GM12873 (cell line): ENCODE measurements around the gene SLC4A4.

Experiments
- CTCF ChIP-seq: IDR thresholded peaks from 2 replicates; pipeline ENCODE4 v1.5.1; 2012; ENCODE audit warnings: low read depth, mild to moderate bottlenecking, moderate library complexity, low read length, control low read depth; ENCODE audit not compliant: insufficient read depth; ENCODE audit errors: missing control alignments

SLC4A4 gene

GRCh38 chr4:71466775-71467174 lies 128.0 kb downstream of the SLC4A4 start:
- TF ChIP-seq CTCF: no peak

GRCh38 chr4:71468116-71468710 lies 129.4 kb downstream of the SLC4A4 start:
- TF ChIP-seq CTCF: no peak

GRCh38 chr4:71469541-71469940 lies 130.7 kb downstream of the SLC4A4 start:
- no peak for TF ChIP-seq CTCF

- no peak for TF ChIP-seq CTCF
These were observed 131.7 kb downstream of the SLC4A4 start for GRCh38 chr4:71470524-71470923.

GRCh38 chr4:71472946-71473345 lies 134.1 kb downstream of the SLC4A4 start:
- TF ChIP-seq CTCF: no peak

GRCh38 chr4:71473541-71474240 lies 134.9 kb downstream of the SLC4A4 start:
- no peak for TF ChIP-seq CTCF

GRCh38 chr4:71474731-71475130 lies 135.9 kb downstream of the SLC4A4 start:
- TF ChIP-seq CTCF: no peak
